Stomach (tissue), 9 donors: ENCODE results near the gene GNG7. TPM values are rescaled to one million over a fixed set of nuclear protein-coding genes. Genes with fewer than 3 reads are reported as not detected.
A peak's percentile ranks its signal among the peaks of the same experiment; 100 is the strongest.
"Not testable (repeated sequence)": the region's sequence is repeated elsewhere in the genome, so short reads cannot be mapped to it uniquely, and the experiment has no call there.

Experiments used
- DNase-seq, 2 donors: peaks; one replicate each; pipeline versions ENCODE4 v3.0.0 to v3.0.0-alpha.2; 2013 to 2019
- H3K27ac ChIP-seq, 5 donors: fragments of 200-600 bp in 4 of 5; sonication (generic) in 4 of 5; one replicate each; pipeline ENCODE4 v1.5.1; 2013 to 2019; ENCODE audit warnings: mild to moderate bottlenecking in 1 of 5, moderate library complexity in 1 of 5
- H3K27me3 ChIP-seq, 3 donors: fragments of 200-600 bp; sonication (generic); one replicate each; pipeline ENCODE4 v1.5.1; 2017 to 2019; ENCODE audit warnings: mixed run types in 1 of 3
- H3K36me3 ChIP-seq, 4 donors: fragments of 200-600 bp; sonication (generic); 1 replicate in 3 of 4; 2 replicates in 1 of 4; pipeline ENCODE4 v1.5.1; 2016 to 2019
- H3K4me1 ChIP-seq, 4 donors: fragments of 200-600 bp; sonication (generic); one replicate each; pipeline ENCODE4 v1.5.1; 2016 to 2019
- H3K4me3 ChIP-seq, 4 donors: fragments of 200-600 bp; sonication (generic) in 3 of 4; one replicate each; pipeline ENCODE4 v1.5.1; 2016 to 2019; ENCODE audit warnings: mild to moderate bottlenecking in 1 of 4
- H3K9me3 ChIP-seq, 4 donors: fragments of 200-600 bp; sonication (generic); one replicate each; pipeline ENCODE4 v1.5.1; 2016 to 2019
- CTCF ChIP-seq, 7 experiments: fragments of 450-650 bp in 4 of 7; fragments of 200-600 bp in 3 of 7; sonication (generic) in 3 of 7; IDR thresholded peaks; one replicate each; pipeline ENCODE4 v1.5.1; 2016 to 2019; ENCODE audit warnings: antibody characterized with exemption in 7 of 7, control low read depth in 2 of 7, mild to moderate bottlenecking in 1 of 7
- EP300 ChIP-seq: sonication (generic); formaldehyde crosslinking; IDR thresholded peaks from one replicate; pipeline ENCODE4 v1.6.1; 2017; ENCODE audit warnings: antibody characterized with exemption
- POLR2A ChIP-seq, 4 donors: fragments of 450-650 bp; IDR thresholded peaks; one replicate each; pipeline ENCODE4 v1.6.1; 2016; ENCODE audit warnings: antibody characterized with exemption in 4 of 4, control low read depth in 2 of 4, mild to moderate bottlenecking in 1 of 4, moderate library complexity in 1 of 4
- POLR2AphosphoS5 ChIP-seq, 3 donors: sonication (generic); formaldehyde crosslinking; IDR thresholded peaks; one replicate each; pipeline ENCODE4 v1.6.1; 2016; ENCODE audit warnings: antibody characterized with exemption in 3 of 3
- WGBS, 5 donors: extraction: QIAGEN DNeasy Blood & Tissue Kit in 3 of 5; methylation state at CpG; one replicate each; pipeline versions ENCODE4 v1.1.5 to v1.1.7; 2013 to 2018; 5-methylcytosine and 5-hydroxymethylcytosine counted together
- intact Hi-C: fragments of 100-400 bp; cut with DNase I; formaldehyde crosslinking; loops from one replicate; pipeline ENCODE4 v1.15.1; 2023; ENCODE audit warnings: low total_unique reads
- polyA plus RNA-seq, 3 donors: library from polyadenylated mRNA; stranded (reverse); fragments of 200-250 nt; gene quantifications; one replicate each; pipeline ENCODE4 v1.2.3, GENCODE V29; 2013
- total RNA-seq, 5 donors: library from RNA; depleted of rRNA; stranded (reverse); fragments of >200 nt; gene quantifications; one replicate each; pipeline versions ENCODE4 v1.1.0 to v1.2.3, GENCODE V29; 2014 to 2016
- donor health status: healthy with polysubstance abuse.
- donor health status: Bipolar disorder and iron deficiency.
- donor health status: healthy.

Gene GNG7
- total and polyA plus RNA-seq, 8 donors, result 0.58 to 15.1 (median 4.3) TPM

- no peaks in the 10 kb centered on the region for H3K27me3 ChIP-seq
- peaks cover under 1 to 12% (median 6%) of the 10 kb centered on the region in 4 donors for H3K4me1 ChIP-seq
- peaks cover 0 to 3% (median 0%) of the 10 kb centered on the region in 4 donors for H3K36me3 ChIP-seq
- no peak overlapping the region for H3K27ac ChIP-seq
- WGBS, 5 donors, result 39 to 56% (median 44%) methylated on average over 4 of the region's 4 CpGs
- intact Hi-C loops, result loop anchor here (5.0 kb wide), 1 partner anchor 104 kb away; no protein-coding TSS in a partner anchor
- peak; percentile 83 to 87 for DNase-seq
- H3K9me3 ChIP-seq, result no peaks in the 10 kb centered on the region
- no peak overlapping the region for H3K4me3 ChIP-seq
- TF ChIP-seq POLR2AphosphoS5 (IDR thresholded peaks at IDR 0.05) (peak in 1 of 3 donors; percentile 65), CTCF (IDR thresholded peaks at IDR 0.05) (peak in 5 of 7 experiments; percentile 69 to 95 (median 85)), POLR2A (IDR thresholded peaks at IDR 0.05) (no peak)
These were observed 54.0 kb downstream of the GNG7 start for GRCh38 chr19:2648528-2648937.

- intact Hi-C loops, result loop anchor here (5.0 kb wide), 1 partner anchor 104 kb away; no protein-coding TSS in a partner anchor
- Histone ChIP-seq H3K4me3 (no peak overlapping the region), H3K9me3 (no peaks in the 10 kb centered on the region), H3K36me3 (peaks cover 0 to 3% (median 0%) of the 10 kb centered on the region in 4 donors), H3K27ac (no peak overlapping the region), H3K27me3 (no peaks in the 10 kb centered on the region), H3K4me1 (peaks cover 0 to 10% (median 3%) of the 10 kb centered on the region in 4 donors)
- no peak for TF ChIP-seq POLR2AphosphoS5 (IDR thresholded peaks at IDR 0.05)
- no peak for TF ChIP-seq CTCF (IDR thresholded peaks at IDR 0.05)
- WGBS, 5 donors, result 56 to 75% (median 60%) methylated on average over 5 of the region's 5 CpGs
- DNase-seq, result no peak
These were observed 54.4 kb downstream of the GNG7 start for GRCh38 chr19:2648099-2648498.

- no peak for DNase-seq
- intact Hi-C loops, result loop anchor here (5.0 kb wide), 1 partner anchor 105 kb away; no protein-coding TSS in a partner anchor
- Histone ChIP-seq H3K27ac (no peak overlapping the region), H3K4me3 (no peak overlapping the region), H3K36me3 (peaks cover 0 to 3% (median 0%) of the 10 kb centered on the region in 4 donors), H3K9me3 (no peaks in the 10 kb centered on the region), H3K4me1 (peaks cover 0 to 5% (median 2%) of the 10 kb centered on the region in 4 donors), H3K27me3 (no peaks in the 10 kb centered on the region)
- TF ChIP-seq POLR2AphosphoS5 (IDR thresholded peaks at IDR 0.05), result no peak
- no peak for TF ChIP-seq POLR2A (IDR thresholded peaks at IDR 0.05)
- TF ChIP-seq CTCF (IDR thresholded peaks at IDR 0.05), result no peak
- no peak for TF ChIP-seq EP300
- WGBS, 5 donors, result 76 to 86% (median 85%) methylated on average over 20 of the region's 20 CpGs
These were observed 55.5 kb downstream of the GNG7 start for GRCh38 chr19:2646866-2647535.

GRCh38 chr19:2645826-2646225 lies 56.7 kb downstream of the GNG7 start:
- Histone ChIP-seq H3K9me3 (no peaks in the 10 kb centered on the region), H3K36me3 (peaks cover 0 to 3% (median 0%) of the 10 kb centered on the region in 4 donors), H3K27ac (no peak overlapping the region), H3K4me1 (peaks cover 0 to 3% (median 1%) of the 10 kb centered on the region in 4 donors), H3K27me3 (no peaks in the 10 kb centered on the region), H3K4me3 (no peak overlapping the region)
- TF ChIP-seq EP300 (no peak), POLR2AphosphoS5 (IDR thresholded peaks at IDR 0.05) (no peak), CTCF (IDR thresholded peaks at IDR 0.05) (no peak), POLR2A (IDR thresholded peaks at IDR 0.05) (no peak)
- no peak for DNase-seq
- 88 to 93% (median 92%) methylated on average over 16 of the region's 16 CpGs for WGBS, 5 donors
- intact Hi-C loops, result loop anchor here (5.0 kb wide), 1 partner anchor 106 kb away; no protein-coding TSS in a partner anchor

- peaks cover 5 to 11% (median 8%) of the 10 kb centered on the region in 4 donors for H3K4me1 ChIP-seq
- intact Hi-C loops, H3K4me3 ChIP-seq, DNase-seq, H3K36me3 ChIP-seq, H3K27me3 ChIP-seq, H3K27ac ChIP-seq, H3K9me3 ChIP-seq: not testable (repeated sequence)
- WGBS, 5 donors, result 94 to 96% (median 95%) methylated on average over 29 to 37 of the region's 38 CpGs
These were observed 59.3 kb downstream of the GNG7 start for GRCh38 chr19:2643123-2643737.
